ENCODE data around the gene SLC24A4.
"Not testable (repeated sequence)": the region's sequence is repeated elsewhere in the genome, so short reads cannot be mapped to it uniquely, and the experiment has no call there.

The SLC24A4 gene

DNA sequence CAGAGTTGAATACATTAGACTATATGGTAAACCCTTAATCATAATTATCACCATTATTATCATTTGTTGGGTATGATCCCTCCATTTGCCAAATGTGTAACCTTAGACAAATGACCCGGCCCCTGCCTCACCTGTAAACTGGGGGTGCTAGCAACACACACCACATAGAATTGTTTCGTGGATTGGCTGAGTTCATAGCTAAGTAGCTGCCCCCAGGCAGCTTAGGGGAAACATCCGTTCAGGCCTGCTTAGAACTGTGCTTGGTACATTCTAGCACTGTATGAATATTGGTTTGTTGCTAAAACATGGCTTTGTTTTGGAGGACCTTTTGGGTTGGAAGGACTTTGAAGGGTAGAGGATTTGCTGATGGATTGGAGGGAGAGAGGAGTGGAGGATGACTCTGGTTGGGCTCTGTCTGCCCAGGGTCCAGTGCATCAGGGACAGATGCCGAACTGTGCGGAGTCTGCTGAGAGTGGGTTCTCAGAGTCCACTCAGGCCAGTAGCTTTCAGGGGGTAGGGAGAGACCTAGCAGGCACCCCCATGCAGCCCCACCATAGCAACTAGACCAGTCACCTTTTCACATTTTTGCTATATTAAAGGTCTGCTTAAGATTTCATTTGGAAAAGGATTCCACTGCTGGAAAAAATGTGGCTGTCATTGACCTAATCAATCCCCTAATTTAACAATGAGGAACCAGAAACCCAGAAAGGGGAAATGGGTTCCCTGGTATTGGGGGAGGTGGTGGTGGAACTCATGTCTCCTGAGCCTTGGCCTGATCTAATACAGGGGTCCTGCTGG lies 192.8 kb downstream of the SLC24A4 start:
- DNase-seq (ENCODE audit: low read depth in 1 of 2, low spot score in 1 of 2) = no peak

DNA sequence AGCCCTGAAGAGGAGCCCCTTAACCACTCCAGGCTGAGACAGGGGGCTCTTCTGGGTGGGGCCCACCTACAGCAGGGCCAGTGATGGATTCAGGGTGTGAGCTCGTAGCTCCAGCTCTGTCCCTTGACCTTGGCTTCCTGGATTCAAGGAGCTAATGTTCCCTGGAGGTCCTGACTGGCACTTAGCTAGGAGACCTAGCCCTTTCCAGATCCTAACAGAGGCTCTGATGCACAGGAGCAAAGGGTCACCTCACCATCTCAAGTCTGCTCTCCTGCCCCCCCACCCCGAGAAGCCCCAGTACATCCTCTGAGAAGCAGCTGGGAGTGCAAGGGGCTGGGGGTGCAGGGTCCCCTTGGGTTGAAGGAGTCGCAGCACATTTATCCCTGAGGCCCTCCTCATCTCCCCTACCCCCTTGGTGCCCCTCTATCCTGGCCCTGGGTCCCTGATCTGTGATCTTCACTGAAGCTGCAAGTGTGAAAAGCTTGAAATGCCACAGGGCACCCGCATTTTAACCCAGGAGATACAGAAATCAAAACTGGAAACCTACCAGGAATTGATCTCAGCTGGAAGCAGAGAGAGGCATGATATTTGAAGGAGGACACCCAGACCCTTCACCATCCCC lies 193.5 kb downstream of the SLC24A4 start:
- no peak for DNase-seq (ENCODE audit: low read depth in 1 of 2, low spot score in 1 of 2)

DNA sequence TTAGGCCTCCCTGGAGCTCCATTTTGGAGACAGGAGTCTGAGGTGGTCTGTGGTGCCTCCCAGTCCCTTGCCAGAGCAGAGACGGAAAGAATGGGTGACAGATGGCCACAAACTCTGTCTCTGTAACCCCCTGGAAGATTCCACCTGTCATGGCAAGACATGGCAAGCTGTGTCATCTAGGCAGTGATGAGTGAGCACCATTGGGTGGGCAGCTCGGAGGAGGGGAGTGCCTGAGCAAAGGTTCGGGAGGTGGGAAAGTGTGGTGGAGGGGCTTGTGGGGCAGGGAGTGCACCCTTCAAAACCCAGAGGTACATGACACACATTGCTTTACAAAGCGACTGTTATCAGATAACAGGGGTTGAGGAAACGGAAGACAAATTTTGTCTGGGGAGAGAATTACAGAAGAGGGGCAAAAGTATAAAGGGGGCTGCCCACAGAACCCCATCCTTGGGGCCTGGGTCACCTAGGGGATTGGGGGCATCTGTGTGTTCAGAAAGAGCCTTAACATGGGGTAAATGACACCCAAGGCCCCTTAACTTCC lies 194.1 kb downstream of the SLC24A4 start:
- DNase-seq (ENCODE audit: low read depth in 1 of 2, low spot score in 1 of 2) = no peak

DNA sequence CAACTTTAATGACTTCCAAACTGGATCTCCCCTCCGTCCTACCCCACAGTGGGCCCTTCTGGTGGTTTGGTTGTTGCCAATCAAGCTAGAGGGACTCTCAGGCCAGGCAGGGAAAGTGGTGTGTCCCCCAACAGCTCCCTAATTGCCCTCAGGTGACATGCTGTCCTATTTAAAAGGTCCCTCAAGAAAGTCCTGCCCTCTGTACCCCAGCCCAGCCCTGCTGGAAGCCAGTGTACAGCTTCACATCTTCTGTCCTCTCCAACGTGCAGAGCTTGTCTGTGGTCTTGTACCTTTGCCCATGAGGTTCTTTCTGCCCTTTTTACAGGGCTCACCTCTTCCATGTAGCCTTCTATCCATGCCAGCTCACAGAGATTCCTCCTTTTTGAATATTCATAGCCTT lies 194.8 kb downstream of the SLC24A4 start:
- no peak for DNase-seq (ENCODE audit: low read depth in 1 of 2, low spot score in 1 of 2)

DNA sequence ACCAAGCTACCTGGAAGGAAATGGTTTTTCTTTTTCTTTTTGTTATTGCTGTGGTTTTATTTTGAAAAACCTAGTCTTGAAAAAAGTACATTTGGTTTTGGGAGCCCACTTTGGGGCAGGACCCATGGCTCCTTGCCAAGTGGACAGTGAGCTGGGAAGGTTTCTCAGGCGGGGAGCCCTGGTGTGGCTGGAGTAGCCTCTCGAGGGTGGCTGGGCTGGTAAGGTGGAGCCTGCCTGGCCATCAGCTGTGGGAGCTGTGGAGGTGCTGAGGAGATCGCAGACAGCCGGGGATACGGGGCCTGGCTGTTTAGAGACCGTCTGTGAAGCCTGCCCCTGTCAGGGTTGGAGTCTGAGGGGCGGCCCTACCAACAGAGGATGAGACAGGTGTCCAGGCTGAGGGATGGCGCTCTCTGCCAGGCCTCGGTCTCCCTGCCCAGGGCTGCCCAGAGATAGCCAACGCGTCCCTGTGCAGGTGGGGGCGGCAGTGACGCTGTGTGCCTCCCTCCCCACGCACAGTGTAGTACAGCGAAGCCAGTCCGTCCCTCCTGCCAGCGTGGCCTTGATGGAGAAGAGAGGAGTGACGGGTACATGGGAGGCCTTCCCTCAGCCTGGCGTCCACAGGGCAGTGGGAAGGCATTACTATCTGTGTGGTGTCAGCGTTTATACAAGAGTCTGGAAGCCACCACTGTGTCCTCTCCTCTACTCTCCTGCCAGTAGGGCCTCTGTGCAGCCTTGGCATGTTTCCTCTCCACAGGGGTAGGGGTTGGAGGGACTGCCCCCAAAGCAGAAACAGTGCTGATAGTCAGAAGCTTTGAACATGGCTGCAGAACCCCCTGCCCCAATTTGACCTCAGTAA lies 196.5 kb downstream of the SLC24A4 start:
- DNase-seq (ENCODE audit: low read depth in 1 of 2, low spot score in 1 of 2) = no peak

DNA sequence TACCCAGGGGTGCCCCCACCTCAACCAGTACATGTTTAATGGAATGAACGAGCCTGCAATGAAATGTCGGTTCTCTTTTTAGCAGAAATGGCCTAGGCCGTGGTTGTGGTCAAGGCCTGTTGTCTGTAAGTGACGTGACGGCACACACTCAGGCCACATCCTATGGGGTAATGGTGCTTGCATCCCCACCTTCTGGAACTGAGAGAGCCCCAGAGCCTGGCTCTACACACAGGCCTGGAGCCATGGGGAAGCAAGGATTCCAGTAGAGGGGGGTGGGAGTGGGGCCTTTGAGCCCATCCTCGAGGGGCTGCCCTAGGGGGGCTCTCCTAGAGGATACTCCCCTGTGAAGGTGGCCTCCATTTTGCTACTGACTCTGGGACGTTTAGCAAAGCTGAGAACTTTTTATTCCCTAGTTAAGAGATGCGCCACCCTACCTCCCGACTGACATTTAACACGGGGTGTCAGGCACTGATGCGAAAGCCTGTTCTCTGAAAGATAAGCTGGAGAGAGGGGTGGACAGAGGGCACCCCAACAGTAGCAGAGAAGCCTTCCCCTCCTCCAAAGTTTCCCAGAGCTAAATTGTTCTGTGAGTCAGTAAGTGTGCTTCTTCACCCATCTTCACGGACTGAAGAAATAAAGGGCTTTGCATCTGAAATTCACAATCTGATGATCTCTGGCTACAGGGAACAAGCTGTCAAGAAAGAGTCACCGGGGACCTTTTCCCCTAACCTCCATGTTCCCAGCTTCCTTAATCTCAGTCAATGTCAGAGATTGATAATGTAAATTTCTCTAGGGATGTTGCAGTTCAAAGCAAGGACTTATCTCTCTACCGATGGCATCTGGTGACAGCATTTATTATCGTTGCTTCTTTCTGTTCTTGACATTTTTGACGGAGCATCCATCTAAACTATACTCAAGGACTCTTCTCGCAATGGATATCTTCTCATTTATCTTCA lies 197.4 kb downstream of the SLC24A4 start:
- DNase-seq (ENCODE audit: low read depth in 1 of 2, low spot score in 1 of 2) = no peak

DNA sequence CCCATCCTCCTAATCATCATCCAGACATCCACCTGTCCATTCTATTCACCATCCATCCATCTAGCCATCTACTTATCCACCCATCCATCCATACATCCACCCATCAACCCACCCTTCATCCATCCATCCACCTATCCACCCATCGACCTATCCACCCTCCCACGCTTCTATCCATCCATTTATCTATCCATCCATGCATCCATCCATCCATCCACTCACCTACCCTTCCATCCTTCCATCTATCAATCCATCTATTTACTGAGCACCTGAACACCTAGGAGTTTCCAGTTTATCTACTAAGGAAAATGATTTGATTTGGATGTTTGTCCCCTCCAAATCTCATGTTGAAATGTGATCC lies 198.1 kb downstream of the SLC24A4 start:
- DNase-seq (ENCODE audit: low read depth in 1 of 2, low spot score in 1 of 2) = no peak

DNA sequence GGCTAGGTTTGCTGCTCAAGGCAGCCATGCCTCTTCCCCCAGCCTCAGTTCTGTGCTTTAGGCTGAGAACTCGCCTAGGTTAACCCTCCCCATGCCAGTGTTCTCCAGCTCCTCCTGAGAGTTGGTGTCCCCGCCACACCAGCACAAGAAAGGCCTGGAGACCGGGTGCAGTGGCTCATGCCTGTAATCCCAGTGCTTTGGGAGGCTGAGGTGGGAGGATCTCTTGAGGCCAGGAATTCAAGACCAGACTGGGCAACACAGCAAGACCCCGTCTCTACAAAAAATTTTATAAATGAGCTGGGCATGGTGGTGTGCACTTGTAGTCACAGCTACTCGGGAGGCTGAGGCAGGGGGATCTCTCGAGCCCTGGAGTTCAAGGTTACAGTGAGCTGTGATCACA lies 200.8 kb downstream of the SLC24A4 start:
- DNase-seq (ENCODE audit: low read depth in 1 of 2, low spot score in 1 of 2) = no peak

DNA sequence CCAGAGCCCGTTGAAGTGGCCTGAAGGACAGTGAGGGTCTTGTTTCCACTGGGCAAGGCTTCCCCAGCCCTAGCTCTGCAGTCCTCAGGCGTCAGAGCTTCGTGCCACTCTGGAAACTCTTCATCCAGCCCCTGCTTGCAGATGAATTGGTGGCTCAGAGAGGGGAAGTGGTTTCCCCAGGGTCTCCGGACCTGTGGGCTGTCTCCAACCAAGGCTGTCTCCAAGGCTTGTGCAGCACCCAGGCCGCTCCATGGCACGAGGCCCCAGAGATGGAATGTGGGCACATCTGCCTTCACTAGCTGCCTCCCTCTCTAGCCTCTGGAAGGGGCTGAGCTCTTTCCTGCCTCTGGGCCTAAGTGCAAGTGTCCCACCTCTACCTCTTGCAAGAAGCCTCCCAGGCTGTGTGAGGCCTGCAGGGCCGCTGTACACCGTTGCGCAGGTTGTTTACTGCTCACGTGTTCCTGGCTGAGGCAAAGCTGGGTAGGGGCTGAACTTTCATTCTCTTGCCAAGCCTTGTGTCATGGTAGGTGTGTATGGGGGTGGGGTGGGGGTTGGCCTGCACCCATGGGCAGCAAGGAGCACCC lies 201.7 kb downstream of the SLC24A4 start:
- DNase-seq (ENCODE audit: low read depth in 1 of 2, low spot score in 1 of 2) = no peak

DNA sequence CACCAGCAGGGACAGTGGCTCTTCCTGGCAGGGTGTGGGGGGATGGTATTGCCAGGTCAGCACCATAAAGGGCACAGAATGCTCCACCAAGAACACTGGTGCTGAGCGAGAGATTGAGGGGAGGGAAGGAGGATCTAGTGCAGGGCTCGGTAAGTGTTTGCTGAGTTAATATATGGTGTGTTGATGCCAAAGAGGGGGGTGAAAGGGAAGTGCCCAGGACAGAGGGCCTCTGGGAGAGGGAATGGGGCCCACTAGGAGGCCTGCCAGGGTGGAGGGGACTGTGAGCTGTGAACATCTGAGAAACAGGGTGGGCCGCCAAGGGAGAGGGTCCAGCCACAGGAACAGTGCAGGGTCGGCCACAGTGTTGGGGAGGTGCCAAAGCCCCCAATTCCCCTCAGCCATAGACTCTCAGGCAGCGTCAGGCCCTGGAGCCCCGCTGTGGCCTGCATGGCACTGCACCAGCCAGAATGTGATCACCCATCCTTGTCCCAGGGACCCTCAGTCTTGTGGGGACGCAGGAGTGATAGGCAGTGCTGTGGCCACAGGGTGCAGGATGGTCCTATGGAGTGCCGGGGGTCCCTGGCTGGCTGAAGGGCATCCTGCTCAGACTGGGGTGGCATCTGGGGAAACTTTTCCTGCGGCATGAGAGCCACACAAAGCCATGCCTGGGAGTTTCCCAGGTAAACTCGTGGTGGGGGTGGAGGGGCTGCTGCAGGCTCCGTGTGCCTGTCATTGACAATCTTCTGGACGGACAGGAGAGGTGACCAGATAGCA lies 202.5 kb downstream of the SLC24A4 start:
- no peak for DNase-seq (ENCODE audit: low read depth in 1 of 2, low spot score in 1 of 2)

DNA sequence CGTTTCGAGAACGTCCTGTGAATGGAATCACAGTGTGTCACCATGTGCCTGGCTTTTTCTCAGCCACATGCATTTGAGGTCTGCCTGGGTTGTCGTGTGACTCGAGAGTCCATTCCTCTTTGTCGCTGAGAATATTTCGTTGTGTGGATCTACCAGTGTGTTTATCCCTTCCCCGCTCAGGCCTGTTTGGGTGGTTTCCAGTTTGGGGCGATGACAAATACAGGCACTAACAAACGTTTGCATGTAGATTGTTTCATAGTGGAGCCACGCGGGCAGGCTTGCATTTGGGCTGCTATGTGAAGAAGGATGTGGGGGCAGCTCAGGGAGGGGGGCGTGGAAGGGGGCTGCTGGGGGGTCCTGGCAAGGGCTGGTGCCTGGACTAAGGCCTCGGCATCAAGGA lies 204.8 kb downstream of the SLC24A4 start:
- DNase-seq (ENCODE audit: low read depth in 1 of 2, low spot score in 1 of 2) = no peak

DNA sequence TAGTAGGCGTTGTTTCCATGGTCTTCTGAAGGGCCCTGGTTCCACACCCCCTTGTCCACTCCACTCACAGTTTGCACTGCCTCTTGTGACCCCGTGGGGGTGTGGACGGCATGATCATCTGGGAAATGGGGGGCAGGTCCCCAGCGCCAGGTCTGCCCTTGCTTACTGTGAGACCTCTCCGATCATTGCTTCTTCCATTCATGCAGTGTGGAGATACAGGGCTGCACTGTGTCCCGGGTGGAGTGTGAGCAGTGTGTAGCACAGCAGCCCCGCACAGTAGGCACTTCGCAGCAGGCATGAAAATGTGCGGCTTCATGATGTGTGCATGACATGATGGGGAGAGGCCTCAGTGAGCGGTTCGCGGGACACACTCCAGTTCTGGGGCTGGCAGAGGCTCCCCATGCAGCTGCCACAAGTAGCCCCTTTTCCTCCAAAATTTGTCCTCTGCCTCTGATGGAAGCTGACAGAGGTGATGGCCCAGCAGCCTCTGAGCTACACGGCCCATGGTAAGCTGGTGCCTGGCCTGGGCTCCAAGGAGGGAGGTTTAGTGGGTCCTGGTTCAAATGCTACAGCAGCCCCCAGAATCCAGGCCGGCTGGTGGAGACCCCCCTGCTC lies 205.6 kb downstream of the SLC24A4 start:
- no peak for DNase-seq (ENCODE audit: low read depth in 1 of 2, low spot score in 1 of 2)

DNA sequence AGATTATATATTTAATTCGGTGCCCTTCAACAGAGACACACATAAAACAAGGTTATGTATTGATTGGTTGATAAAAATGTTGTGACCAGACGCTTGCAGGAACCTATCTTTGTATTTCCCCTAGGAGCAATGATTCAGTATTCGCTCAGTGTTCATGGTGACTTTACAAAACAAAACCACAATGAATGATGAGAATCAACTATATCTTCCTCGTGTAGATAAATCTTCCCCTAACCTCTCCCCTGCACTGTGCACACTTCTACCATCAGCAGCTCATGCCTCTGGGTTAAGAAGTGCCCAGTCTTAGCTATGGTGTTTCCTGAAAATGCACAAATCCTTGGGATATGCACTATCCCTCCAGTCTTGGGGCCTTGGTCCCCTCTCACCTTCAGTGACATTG lies 206.9 kb downstream of the SLC24A4 start:
- no peak for DNase-seq (ENCODE audit: low read depth in 1 of 2, low spot score in 1 of 2)

DNA sequence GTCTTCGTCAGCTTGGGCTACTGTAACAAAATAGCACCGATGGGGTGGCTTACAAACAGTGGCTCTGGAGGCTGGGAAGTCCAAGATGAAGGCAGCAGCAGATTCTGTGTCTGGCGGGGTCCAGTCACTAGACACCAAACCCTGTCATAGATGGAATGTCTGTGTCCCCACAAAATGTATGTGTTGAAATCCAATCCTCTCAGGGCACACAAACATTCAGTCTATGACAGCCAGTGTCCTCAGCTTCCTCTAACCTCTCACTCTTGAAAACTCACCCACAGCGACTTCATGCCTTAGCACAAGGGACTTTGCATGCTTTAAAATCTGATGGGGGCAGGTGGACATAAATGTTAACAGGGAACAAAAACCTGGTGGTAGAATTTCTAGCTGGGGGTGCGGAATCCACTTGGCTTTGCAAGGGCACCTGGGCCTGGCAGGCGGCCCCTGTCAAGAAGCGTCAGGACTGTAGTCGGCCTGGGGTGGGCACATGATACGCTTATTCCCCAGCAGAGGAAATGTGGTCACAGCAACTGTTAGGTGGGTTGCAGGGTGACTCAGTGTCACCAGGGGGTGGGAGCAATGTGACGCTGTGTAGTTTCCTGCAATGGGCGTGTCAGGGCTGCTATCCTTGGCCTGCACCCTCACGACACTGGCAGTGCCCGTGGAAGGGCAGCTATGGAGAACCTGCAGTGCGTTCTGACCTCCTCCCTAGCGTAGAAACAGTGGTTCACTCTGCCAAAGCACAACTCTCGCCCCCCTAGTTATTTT lies 208.3 kb downstream of the SLC24A4 start:
- DNase-seq (ENCODE audit: low read depth in 1 of 2, low spot score in 1 of 2) = peak in 1 of 2 donors; percentile 39

DNA sequence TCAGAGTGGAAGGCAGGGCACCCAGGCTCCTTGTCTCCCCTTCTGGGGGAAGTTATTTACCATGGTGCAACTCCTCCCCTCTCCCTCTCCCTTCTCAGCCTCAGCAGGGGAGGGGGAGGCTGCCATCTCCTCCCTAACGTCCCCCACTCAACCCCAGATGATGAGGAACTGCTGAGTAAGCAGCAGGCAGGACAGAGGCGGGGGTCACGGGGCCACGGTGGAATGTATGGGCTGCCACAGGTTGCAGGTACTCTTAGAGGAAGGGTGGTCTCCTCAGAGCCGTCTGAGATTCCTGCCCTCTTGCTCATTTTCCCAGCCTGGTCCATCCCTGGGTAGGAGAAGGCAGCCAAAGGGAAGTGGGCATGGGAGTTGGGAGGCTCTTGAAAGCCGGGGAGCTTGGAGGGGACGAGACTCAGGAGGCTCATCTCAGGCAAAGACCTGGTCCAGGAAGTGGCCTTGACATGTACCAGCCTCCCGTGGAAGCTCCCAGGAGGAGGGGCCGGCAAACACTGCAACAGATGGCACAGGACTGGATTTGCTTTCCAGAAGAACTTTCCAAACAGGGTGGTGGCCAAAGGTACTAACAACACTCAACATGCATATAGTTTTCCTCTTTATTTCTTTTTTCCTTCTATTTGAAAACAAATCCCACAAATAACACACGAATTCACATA lies 209.7 kb downstream of the SLC24A4 start:
- DNase-seq (ENCODE audit: low read depth in 1 of 2, low spot score in 1 of 2) = no peak

DNA sequence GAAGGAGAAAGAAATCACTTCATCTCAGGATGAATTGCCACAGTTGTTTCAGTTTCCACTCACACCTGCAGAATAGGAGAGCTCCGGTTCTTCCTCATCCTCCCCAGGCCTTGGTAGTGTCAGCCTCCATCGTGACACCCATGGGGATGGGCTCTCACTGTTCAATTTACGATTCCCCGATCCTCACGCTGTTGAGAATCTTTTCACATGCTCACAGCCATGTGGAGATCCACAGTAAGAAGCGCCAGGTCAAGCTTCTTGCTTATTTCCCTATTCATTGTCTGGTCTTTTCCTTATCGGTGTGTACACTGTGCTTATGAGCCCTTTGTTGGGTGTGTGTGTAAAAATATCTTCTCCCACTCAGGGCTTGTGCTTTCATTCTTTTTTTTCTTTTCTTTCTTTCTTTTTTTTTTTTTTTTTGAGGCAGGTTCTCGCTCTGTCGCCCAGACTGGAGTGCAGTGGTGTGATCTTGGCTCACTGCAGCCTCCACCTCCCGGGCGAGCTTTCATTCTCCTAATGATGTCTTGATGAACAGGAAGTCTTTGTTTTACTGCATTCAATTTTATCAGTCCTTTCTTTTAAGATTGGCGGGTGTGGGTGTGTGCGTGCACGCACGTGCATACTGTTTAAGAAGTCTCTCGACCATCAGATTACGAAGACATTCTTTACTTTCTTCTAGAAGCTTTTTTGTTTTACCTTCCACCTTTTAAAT lies 212.1 kb downstream of the SLC24A4 start:
- DNase-seq (ENCODE audit: low read depth in 1 of 2, low spot score in 1 of 2) = no peak

DNA sequence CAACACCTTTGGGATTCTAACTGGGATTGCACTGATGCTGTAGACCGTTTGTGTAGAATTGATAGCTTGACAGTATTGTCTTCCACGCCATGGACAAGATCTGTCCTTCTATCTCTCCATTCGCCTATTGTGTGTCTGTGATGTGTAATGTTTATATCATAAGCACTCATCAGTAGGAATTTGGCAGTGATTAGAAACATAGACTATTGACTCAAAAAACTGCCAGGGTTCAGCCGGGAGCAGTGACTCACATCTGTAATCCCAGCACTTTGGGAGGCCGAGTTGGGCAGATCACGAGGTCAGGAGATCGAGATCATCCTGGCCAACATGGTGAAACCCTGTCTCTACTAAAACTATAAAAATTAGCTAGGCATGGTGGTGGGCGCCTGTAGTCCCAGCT lies 213.3 kb downstream of the SLC24A4 start:
- not testable (repeated sequence) for DNase-seq (ENCODE audit: low read depth in 1 of 2, low spot score in 1 of 2)

Data from activated CD4-positive, alpha-beta T cell treated with anti-CD3 and anti-CD28 coated beads, Interleukin-2, amount 50 U/mL, for 24 hours (primary cell).